GM21529 (cell line): ENCODE measurements around the gene PRPF19.

Source experiments
- ATAC-seq: cut with Tn5 transposase; IDR thresholded peaks from one replicate; pipeline ENCODE4 v1.9.1; 2021; ENCODE audit not compliant: unreplicated experiment

The PRPF19 gene

DNA sequence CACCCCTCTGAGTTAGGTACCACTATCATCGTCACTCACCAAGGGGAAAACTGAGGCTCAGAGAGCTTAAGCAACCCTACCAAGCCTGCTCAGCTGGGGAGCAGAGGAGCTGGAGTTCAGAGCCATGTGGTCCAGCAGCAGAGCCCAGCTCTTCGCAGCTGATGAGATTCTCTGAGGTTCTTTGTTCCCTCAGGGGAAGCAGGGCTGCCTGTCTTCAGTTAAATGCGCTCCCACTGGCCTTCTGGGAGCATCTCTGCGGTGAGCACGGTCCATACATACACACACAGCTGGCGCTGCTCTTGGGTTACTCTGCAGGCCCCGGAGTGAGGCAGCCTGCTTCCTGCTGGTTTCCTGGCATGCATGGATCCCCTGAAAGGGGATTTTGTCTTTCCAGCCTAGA lies 45.4 kb downstream of the PRPF19 start:
- ATAC-seq, result no peak

- no peak for ATAC-seq
Measured at GRCh38 chr11:60859616-60860250, 46.7 kb downstream of the PRPF19 start.

DNA sequence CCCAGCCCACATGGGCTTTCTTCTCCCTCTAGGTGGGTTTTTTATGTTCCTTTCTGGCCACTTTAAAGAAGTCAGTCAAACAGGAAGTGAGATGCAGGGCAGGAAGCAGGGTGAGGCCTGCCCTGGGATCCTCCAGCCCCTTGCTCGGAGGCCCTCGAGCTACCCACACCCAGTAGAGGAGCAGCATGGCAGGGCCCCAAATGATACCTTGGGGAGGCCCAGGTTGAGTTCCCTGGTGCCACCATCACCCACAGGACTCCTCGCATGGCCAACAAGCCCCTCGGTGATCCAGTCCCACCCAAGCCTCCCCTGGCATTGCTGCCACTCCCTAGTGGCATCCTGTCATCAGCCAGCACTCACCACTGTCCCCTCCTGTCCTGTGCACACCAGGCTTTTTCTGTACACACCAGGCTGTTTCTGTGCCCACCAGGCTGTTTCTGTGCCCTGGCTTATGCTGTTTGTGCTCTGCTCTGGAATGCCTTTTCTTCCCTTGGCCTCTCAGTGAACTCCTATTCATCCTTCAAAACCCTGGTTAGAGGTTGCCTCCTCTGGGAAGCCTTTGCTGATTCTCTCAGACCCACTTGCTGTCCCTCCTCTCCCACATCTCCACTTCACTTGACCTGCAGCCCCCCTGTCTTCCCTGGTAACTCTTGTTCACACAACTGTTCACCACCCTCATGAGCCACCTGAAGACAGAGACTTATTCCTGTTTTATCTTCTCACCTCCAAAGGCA lies 47.5 kb downstream of the PRPF19 start:
- no peak for ATAC-seq

GRCh38 chr11:60858236-60858635 lies 48.1 kb downstream of the PRPF19 start:
- ATAC-seq, result no peak

- no peak for ATAC-seq
Measured at GRCh38 chr11:60857378-60858232, 48.8 kb downstream of the PRPF19 start.

DNA sequence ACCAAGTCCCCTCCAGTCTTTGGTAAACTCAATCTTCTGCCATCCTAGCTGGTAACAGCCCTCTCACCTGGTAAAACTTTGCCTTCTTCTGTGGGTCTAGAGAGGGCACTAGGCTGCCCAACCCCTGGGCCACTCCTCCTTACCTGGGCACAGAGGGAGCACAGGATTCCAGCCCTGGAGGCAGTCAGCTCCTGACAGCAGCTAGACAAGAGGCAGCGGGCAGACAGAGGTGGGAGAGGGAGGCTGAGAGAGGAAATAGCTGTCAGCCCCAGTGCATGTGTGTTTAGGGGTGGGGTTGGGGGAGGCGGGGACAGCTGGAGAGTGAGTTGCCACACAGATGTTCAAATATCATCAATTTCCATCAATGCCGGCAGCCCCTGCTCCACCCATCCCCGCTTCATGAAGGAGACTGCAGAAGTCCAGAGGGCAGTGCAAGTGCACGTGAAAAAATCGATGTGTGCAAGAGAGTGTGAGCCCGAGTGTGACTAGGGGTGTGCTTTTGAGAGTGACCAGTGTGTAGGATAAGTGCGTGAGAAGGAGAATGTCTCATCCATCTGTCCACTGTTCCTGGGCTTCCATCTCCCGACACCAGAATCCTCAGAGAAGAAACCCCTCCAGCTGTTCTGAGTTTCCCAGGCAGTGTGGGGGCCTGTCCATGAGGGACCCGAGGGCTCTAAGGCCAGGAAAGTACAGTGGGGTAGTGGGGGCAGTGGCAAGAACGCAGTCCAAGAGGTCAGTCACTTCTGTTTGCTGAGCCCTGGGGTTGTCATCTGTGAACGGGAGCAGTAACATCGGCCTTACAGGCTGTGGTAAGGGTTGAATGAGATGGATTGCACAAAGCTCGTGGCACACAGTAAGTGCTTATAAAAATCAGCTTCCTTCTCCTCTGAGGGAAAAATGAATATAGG lies 50.4 kb downstream of the PRPF19 start, which contains the start of gene PTGDR2:
Gene PTGDR2, minus strand, starts transcription at position 225 of the 908 bp plus-strand sequence. CDS start 2,228 bp downstream, outside the sequence.
- ATAC-seq, result no peak

DNA sequence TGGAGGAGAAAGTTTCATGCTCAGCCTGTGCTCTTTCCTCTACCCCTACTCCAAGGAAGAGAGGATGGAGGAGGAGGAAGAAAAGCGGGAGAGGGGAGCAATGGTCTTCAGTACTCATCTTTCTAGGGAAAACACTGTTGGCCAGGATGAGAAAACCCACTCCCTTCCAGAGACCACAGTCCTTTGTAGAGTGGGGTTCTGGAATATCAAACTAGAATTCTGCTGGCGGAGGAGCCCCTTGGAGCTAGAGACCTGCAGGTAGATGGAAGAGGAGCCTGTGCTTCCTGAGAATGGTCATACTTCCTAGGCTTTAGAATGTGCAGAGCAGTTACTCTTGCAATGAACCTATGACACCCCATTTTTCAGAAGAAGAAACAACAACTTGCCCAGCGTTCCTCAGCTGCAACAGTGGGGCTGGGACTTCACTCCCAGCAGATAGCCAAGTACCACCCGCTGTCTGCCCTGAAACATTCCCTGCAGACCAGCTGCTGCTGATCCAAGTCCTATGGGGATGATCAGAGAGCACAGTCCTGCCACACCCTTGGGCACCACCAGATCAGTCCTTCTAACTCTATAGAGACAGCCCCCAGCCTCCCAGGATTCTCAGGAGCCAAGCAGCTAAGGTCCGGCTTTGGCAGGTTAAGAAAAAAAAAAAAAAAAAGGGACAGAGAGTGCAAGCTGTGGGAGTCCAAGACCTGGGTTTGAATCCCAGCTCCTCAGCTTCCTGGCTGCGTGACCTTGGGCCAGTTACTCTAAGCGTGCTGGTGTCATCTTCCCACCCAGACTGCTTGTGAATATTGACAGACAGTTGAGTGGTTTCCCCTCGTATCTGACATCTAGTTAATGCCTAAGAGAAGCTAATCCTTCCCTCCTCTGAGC lies 51.3 kb downstream of the PRPF19 start:
- no peak for ATAC-seq

GRCh38 chr11:60854140-60854846 lies 52.1 kb downstream of the PRPF19 start:
- no peak for ATAC-seq

- ATAC-seq, result no peak
Measured at GRCh38 chr11:60852982-60853950, 53.1 kb downstream of the PRPF19 start.

- no peak for ATAC-seq
Measured at GRCh38 chr11:60852117-60852981, 54.0 kb downstream of the PRPF19 start.

DNA sequence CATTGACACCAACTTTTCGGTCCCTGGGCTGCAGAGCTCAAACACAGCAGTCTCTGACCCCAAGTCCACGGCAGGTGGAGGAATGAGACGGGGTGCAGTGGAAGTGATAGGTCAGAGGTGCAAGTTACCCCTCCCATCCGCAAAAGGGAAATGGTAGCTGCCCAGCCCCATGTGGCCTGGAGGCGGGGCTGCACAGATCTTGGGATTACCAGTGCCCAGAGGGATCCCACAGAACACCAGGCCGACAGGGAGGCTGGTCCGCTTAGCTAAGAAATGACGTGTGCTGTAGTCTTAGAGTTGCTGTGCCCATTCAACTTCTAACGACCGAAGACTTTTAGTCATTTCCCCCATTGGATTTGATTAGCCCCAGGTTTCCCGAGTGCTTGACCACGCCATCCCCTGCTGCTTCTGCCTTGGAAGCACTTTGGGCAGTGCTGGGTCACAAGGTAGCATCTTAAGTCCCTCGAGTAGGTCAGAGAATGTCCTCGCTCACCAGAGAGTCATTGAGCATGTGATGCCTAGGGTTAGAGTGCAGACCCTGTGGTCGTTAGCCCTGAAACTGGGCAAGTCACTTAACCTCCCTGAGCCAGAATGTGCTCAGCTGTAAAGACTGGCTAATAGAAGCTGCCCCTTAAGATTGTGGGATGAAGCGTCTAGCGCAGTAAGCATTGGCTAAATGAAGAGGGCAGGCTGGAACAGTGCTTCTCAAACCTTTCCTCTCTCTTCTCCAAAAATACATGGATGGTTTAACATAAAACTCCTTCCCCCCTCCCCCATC lies 54.9 kb downstream of the PRPF19 start:
- ATAC-seq, result no peak

DNA sequence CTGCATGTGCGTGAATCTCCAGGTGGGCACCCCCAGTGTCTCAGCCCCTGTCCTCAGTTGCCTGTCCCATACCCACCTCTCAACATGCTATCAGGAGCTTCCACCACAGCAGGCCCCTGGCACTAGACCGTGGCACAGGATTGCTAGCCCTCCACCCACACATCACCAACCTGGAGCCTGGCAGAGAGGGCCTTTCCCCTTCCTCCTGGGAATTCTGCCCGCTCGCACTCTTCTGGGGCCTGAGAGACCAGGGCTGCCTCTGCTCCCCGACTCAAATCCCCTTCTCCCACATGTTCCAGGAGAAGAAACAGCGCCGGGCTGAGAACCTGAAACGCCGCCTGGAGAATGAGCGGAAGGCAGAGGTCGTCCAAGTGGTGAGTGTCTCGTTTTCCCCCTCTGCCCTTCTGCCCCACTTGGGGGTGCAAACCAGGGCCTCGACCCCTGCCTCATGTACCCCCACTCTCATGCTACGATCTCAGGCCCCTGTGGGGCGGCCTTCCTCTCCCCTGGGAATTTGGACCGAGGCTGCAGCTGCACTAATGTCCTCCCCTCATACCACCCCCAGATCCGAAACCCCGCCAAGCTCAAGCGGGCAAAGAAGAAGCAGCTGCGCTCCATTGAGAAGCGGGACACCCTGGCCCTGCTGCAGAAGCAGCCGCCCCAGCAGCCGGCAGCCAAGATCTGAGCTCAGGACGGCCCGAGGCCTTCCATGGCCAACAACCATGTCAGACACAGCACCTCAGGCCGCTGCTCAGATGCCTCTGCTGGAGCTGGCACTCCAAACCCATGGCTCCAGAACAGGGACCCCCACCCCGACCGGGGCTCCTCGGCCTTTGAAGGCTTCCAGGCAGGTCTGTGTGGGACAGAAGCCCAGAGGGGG lies 56.5 kb downstream of the PRPF19 start:
- no peak for ATAC-seq

GRCh38 chr11:60848714-60849151 lies 57.7 kb downstream of the PRPF19 start:
- ATAC-seq, result no peak

GRCh38 chr11:60847896-60848295 lies 58.5 kb downstream of the PRPF19 start:
- no peak for ATAC-seq

- no peak for ATAC-seq
Measured at GRCh38 chr11:60847281-60847680, 59.1 kb downstream of the PRPF19 start.
